GM23338 (cell line): ENCODE data around the gene SLAMF6. TPM values are rescaled to one million over a fixed set of nuclear protein-coding genes. Genes with fewer than 3 reads are reported as not detected.

Experiments used
- ATAC-seq: fragments of 200-7000 bp; cut with Tn5 transposase; 3 replicates; pipeline ENCODE4 v1.9.1; 2020
- DNase-seq: peaks from one replicate; pipeline ENCODE4 v3.0.0-alpha.2; 2015; ENCODE audit warnings: low spot score
- H2AFZ ChIP-seq: fragments of 200-600 bp; sonication (generic); 2 replicates; pipeline ENCODE4 v1.8.0; 2016; ENCODE audit warnings: antibody characterized with exemption, mild to moderate bottlenecking, moderate library complexity
- H3F3A ChIP-seq: fragments of 200-600 bp; sonication (generic); replicated peaks from 2 replicates; pipeline ENCODE4 v1.8.0; 2017; ENCODE audit warnings: antibody characterized with exemption, mixed run types, low read depth
- H3K27ac ChIP-seq: fragments of 200-600 bp; sonication (generic); 2 replicates; pipeline ENCODE4 v1.6.1; 2016; ENCODE audit warnings: low read depth
- H3K27me3 ChIP-seq: fragments of 200-600 bp; sonication (generic); 2 replicates; pipeline ENCODE4 v1.8.0; 2016; ENCODE audit warnings: mild to moderate bottlenecking, mixed run types, moderate library complexity; ENCODE audit not compliant: insufficient read depth
- H3K36me3 ChIP-seq: fragments of 200-600 bp; sonication (generic); 2 replicates; pipeline ENCODE4 v1.8.0; 2016; ENCODE audit warnings: mild to moderate bottlenecking; ENCODE audit not compliant: insufficient read depth
- H3K4me1 ChIP-seq: fragments of 200-600 bp; sonication (generic); 2 replicates; pipeline ENCODE4 v1.8.0; 2016; ENCODE audit warnings: mild to moderate bottlenecking, moderate library complexity; ENCODE audit not compliant: insufficient read depth
- H3K4me2 ChIP-seq: fragments of 200-600 bp; sonication (generic); 2 replicates; pipeline ENCODE4 v1.7.1; 2017; ENCODE audit warnings: mixed run types
- H3K4me3 ChIP-seq: fragments of 200-600 bp; sonication (generic); 2 replicates; pipeline ENCODE4 v1.6.1; 2016; ENCODE audit warnings: mixed run types
- H3K79me2 ChIP-seq: fragments of 200-600 bp; sonication (generic); replicated peaks from 2 replicates; pipeline ENCODE4 v1.8.0; 2017; ENCODE audit warnings: mild to moderate bottlenecking; ENCODE audit not compliant: insufficient read depth
- H3K9me2 ChIP-seq: fragments of 200-600 bp; sonication (generic); 2 replicates; pipeline ENCODE4 v1.8.0; 2017; ENCODE audit not compliant: insufficient read depth
- H4K20me1 ChIP-seq: fragments of 200-600 bp; sonication (generic); replicated peaks from 2 replicates; pipeline ENCODE4 v1.8.0; 2017; ENCODE audit warnings: mild to moderate bottlenecking; ENCODE audit not compliant: insufficient read depth
- H3K27ac Mint-ChIP-seq: 2 replicates; pipeline ENCODE4 v1.8.0; 2020; ENCODE audit warnings: inconsistent platforms, mild to moderate bottlenecking, moderate library complexity, mixed read lengths
- H3K27me3 Mint-ChIP-seq: 3 replicates; pipeline ENCODE4 v1.8.0; 2022; ENCODE audit warnings: low read depth, mild to moderate bottlenecking, moderate library complexity, mixed read lengths, inconsistent platforms; ENCODE audit not compliant: insufficient read depth, poor library complexity
- H3K36me3 Mint-ChIP-seq: 3 replicates; pipeline ENCODE4 v1.8.0; 2021; ENCODE audit warnings: low read depth, mild to moderate bottlenecking, inconsistent platforms, moderate library complexity, mixed read lengths
- H3K4me1 Mint-ChIP-seq: 3 replicates; pipeline ENCODE4 v1.8.0; 2020; ENCODE audit warnings: mild to moderate bottlenecking, inconsistent platforms, mixed read lengths
- H3K4me3 Mint-ChIP-seq: 3 replicates; pipeline ENCODE4 v1.8.0; 2021; ENCODE audit warnings: moderate library complexity, mild to moderate bottlenecking, inconsistent platforms, mixed read lengths
- H3K9me3 Mint-ChIP-seq: 3 replicates; pipeline ENCODE4 v1.8.0; 2020; ENCODE audit warnings: moderate library complexity, mild to moderate bottlenecking, inconsistent platforms, mixed read lengths
- CREB1 ChIP-seq: fragments of 250-450 bp; sonication (Bioruptor Pico); IDR thresholded peaks from 2 replicates; pipeline ENCODE4 v1.5.0; 2020; ENCODE audit warnings: low read depth, mild to moderate bottlenecking, moderate library complexity
- EZH2 ChIP-seq: fragments of 200-600 bp; sonication (generic); IDR thresholded peaks from one replicate; pipeline ENCODE4 v1.8.0; 2017; ENCODE audit warnings: antibody characterized with exemption, mild to moderate bottlenecking, low read depth; ENCODE audit not compliant: unreplicated experiment
- EZH2phosphoT487 ChIP-seq: fragments of 200-600 bp; sonication (generic); IDR thresholded peaks from one replicate; pipeline ENCODE4 v1.8.1; 2018; ENCODE audit warnings: antibody characterized with exemption; ENCODE audit not compliant: unreplicated experiment
- JUNB ChIP-seq: IDR thresholded peaks from one replicate; pipeline ENCODE4 v1.6.1; 2016; ENCODE audit warnings: antibody characterized with exemption; ENCODE audit not compliant: unreplicated experiment
- NANOG ChIP-seq: IDR thresholded peaks from 2 replicates; pipeline ENCODE4 v1.6.1; 2016; ENCODE audit warnings: antibody characterized with exemption, borderline replicate concordance
- POLR2AphosphoS5 ChIP-seq: IDR thresholded peaks from 2 replicates; pipeline ENCODE4 v1.6.1; 2016; ENCODE audit warnings: antibody characterized with exemption, low read depth
- STAT1 ChIP-seq: IDR thresholded peaks from one replicate; pipeline ENCODE4 v1.6.1; 2016; ENCODE audit warnings: antibody characterized with exemption; ENCODE audit not compliant: unreplicated experiment
- ZNF114 ChIP-seq: fragments of 250-450 bp; sonication (Bioruptor Pico); IDR thresholded peaks from 2 replicates; pipeline ENCODE4 v1.5.0; 2020; ENCODE audit warnings: mild to moderate bottlenecking, moderate library complexity
- ZNF331 ChIP-seq: fragments of 250-450 bp; sonication (Bioruptor Pico); IDR thresholded peaks from 2 replicates; pipeline ENCODE4 v1.5.0; 2020; ENCODE audit warnings: low read depth, mild to moderate bottlenecking, moderate library complexity
- polyA plus RNA-seq: library from polyadenylated mRNA; unstranded; fragments of >200 nt; fragmentation: Nextera tagmentation; extraction: Ambion mirVana; gene quantifications from 2 replicates; pipeline ENCODE4 v1.2.1, GENCODE V29; 2016
- total RNA-seq: library from RNA; depleted of rRNA; stranded (reverse); fragments of >200 nt; shearing (Covaris generic); gene quantifications from 2 replicates; pipeline ENCODE4 v1.2.3, GENCODE V29; 2014
- TF ChIP-seq, protein P1 (sequence below): fragments of 250-450 bp; sonication (Bioruptor Pico); IDR thresholded peaks from 2 replicates; pipeline ENCODE4 v1.5.0; 2020; ENCODE audit warnings: mild to moderate bottlenecking, moderate library complexity
- TF ChIP-seq, protein P2 (sequence below): IDR thresholded peaks from 2 replicates; pipeline ENCODE4 v1.6.1; 2016; ENCODE audit warnings: antibody characterized with exemption
- TF ChIP-seq, protein P3 (sequence below), 2 experiments: fragments of 200-600 bp in 1 of 2; sonication (generic) in 1 of 2; conservative IDR thresholded peaks; 2 replicates each; pipeline versions ENCODE4 v1.5.1 to v1.6.1; 2016 to 2017; ENCODE audit warnings: antibody characterized with exemption in 2 of 2, low read depth in 2 of 2, mild to moderate bottlenecking in 2 of 2, moderate library complexity in 1 of 2
- TF ChIP-seq, protein P4 (sequence below): IDR thresholded peaks from one replicate; pipeline ENCODE4 v1.6.1; 2018; ENCODE audit warnings: antibody characterized with exemption; ENCODE audit not compliant: unreplicated experiment

SLAMF6 gene
- total and polyA plus RNA-seq, 2 experiments from 2014 or later = not detected

DNA sequence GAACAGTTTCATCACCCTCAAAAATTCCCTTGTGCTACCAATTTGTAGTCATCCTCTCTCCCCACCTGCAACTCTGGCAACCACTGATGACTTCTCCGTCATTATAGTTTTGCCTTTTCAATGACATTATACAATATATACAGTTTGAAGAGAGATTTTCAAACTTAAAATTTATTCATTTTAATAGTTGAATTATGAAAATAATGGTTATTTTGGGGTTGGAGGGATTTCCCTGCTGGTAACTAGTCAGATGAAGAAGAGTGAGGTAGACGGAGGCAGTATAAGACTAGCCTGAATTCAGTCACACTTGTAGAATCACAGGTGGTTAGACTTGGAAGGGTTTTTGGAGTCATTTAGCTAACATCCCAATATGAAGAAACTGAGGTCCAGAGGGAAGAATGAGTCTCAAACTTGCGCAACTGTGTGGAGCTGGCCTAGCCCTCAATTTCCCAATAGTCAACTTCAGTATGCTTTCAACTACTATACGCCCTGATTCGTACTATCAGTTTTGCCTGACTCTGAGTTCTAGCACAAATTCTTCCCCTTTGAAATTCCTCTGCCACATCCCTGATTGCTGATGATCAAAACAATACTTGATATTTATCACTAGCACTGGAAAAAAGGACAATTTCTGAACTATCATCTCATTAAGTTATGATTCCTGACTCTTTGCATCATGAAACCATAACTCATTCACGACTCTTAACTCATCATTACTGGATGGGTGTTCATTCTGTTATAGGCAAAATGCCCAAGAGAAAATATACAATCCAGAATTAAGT lies 68.5 kb downstream of the SLAMF6 start:
- Mint-ChIP-seq H3K4me1 (no peaks in the 10 kb centered on the region; the same call in 2 of the 3 replicates), H3K27ac (no peak overlapping the region), H3K9me3 (no peaks in the 10 kb centered on the region), H3K27me3 (peaks cover 5% of the 10 kb centered on the region), H3K36me3 (no peaks in the 10 kb centered on the region), H3K4me3 (no peak overlapping the region)
- ATAC-seq (no peak), DNase-seq (no peak)
- H3K27me3 ChIP-seq = no peaks in the 10 kb centered on the region
- H3K36me3 ChIP-seq = no peaks in the 10 kb centered on the region
- no peak overlapping the region for H3K27ac ChIP-seq
- no peak overlapping the region for H3K4me3 ChIP-seq
- H3K4me2 ChIP-seq = no peak overlapping the region
- no peak overlapping the region for H2AFZ ChIP-seq
- no peaks in the 10 kb centered on the region for H3K9me2 ChIP-seq
- H3K79me2 ChIP-seq = no peaks in the 10 kb centered on the region
- no peaks in the 10 kb centered on the region for H3K4me1 ChIP-seq
- TF ChIP-seq ZNF114 (CRISPR knock-in tag) = no peak
- TF ChIP-seq, protein P1, sequence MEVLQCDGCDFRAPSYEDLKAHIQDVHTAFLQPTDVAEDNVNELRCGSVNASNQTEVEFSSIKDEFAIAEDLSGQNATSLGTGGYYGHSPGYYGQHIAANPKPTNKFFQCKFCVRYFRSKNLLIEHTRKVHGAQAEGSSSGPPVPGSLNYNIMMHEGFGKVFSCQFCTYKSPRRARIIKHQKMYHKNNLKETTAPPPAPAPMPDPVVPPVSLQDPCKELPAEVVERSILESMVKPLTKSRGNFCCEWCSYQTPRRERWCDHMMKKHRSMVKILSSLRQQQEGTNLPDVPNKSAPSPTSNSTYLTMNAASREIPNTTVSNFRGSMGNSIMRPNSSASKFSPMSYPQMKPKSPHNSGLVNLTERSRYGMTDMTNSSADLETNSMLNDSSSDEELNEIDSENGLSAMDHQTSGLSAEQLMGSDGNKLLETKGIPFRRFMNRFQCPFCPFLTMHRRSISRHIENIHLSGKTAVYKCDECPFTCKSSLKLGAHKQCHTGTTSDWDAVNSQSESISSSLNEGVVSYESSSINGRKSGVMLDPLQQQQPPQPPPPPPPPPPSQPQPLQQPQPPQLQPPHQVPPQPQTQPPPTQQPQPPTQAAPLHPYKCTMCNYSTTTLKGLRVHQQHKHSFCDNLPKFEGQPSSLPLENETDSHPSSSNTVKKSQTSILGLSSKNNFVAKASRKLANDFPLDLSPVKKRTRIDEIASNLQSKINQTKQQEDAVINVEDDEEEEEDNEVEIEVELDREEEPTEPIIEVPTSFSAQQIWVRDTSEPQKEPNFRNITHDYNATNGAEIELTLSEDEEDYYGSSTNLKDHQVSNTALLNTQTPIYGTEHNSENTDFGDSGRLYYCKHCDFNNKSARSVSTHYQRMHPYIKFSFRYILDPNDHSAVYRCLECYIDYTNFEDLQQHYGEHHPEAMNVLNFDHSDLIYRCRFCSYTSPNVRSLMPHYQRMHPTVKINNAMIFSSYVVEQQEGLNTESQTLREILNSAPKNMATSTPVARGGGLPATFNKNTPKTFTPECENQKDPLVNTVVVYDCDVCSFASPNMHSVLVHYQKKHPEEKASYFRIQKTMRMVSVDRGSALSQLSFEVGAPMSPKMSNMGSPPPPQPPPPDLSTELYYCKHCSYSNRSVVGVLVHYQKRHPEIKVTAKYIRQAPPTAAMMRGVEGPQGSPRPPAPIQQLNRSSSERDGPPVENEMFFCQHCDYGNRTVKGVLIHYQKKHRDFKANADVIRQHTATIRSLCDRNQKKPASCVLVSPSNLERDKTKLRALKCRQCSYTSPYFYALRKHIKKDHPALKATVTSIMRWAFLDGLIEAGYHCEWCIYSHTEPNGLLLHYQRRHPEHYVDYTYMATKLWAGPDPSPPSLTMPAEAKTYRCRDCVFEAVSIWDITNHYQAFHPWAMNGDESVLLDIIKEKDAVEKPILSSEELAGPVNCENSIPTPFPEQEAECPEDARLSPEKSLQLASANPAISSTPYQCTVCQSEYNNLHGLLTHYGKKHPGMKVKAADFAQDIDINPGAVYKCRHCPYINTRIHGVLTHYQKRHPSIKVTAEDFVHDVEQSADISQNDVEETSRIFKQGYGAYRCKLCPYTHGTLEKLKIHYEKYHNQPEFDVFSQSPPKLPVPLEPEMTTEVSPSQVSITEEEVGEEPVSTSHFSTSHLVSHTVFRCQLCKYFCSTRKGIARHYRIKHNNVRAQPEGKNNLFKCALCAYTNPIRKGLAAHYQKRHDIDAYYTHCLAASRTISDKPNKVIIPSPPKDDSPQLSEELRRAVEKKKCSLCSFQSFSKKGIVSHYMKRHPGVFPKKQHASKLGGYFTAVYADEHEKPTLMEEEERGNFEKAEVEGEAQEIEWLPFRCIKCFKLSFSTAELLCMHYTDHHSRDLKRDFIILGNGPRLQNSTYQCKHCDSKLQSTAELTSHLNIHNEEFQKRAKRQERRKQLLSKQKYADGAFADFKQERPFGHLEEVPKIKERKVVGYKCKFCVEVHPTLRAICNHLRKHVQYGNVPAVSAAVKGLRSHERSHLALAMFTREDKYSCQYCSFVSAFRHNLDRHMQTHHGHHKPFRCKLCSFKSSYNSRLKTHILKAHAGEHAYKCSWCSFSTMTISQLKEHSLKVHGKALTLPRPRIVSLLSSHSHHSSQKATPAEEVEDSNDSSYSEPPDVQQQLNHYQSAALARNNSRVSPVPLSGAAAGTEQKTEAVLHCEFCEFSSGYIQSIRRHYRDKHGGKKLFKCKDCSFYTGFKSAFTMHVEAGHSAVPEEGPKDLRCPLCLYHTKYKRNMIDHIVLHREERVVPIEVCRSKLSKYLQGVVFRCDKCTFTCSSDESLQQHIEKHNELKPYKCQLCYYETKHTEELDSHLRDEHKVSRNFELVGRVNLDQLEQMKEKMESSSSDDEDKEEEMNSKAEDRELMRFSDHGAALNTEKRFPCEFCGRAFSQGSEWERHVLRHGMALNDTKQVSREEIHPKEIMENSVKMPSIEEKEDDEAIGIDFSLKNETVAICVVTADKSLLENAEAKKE (CRISPR knock-in tag) = no peak
- no peak for TF ChIP-seq EZH2phosphoT487
- TF ChIP-seq JUNB = no peak
- TF ChIP-seq, protein P2, sequence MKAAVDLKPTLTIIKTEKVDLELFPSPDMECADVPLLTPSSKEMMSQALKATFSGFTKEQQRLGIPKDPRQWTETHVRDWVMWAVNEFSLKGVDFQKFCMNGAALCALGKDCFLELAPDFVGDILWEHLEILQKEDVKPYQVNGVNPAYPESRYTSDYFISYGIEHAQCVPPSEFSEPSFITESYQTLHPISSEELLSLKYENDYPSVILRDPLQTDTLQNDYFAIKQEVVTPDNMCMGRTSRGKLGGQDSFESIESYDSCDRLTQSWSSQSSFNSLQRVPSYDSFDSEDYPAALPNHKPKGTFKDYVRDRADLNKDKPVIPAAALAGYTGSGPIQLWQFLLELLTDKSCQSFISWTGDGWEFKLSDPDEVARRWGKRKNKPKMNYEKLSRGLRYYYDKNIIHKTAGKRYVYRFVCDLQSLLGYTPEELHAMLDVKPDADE = no peak
- no peak for TF ChIP-seq ZNF331 (CRISPR knock-in tag)
- TF ChIP-seq, protein P3, sequence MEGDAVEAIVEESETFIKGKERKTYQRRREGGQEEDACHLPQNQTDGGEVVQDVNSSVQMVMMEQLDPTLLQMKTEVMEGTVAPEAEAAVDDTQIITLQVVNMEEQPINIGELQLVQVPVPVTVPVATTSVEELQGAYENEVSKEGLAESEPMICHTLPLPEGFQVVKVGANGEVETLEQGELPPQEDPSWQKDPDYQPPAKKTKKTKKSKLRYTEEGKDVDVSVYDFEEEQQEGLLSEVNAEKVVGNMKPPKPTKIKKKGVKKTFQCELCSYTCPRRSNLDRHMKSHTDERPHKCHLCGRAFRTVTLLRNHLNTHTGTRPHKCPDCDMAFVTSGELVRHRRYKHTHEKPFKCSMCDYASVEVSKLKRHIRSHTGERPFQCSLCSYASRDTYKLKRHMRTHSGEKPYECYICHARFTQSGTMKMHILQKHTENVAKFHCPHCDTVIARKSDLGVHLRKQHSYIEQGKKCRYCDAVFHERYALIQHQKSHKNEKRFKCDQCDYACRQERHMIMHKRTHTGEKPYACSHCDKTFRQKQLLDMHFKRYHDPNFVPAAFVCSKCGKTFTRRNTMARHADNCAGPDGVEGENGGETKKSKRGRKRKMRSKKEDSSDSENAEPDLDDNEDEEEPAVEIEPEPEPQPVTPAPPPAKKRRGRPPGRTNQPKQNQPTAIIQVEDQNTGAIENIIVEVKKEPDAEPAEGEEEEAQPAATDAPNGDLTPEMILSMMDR (conservative IDR thresholded peaks at IDR 0.05; ENCODE audit: low read depth in 2 of 2) = no peak
- TF ChIP-seq, protein P4, sequence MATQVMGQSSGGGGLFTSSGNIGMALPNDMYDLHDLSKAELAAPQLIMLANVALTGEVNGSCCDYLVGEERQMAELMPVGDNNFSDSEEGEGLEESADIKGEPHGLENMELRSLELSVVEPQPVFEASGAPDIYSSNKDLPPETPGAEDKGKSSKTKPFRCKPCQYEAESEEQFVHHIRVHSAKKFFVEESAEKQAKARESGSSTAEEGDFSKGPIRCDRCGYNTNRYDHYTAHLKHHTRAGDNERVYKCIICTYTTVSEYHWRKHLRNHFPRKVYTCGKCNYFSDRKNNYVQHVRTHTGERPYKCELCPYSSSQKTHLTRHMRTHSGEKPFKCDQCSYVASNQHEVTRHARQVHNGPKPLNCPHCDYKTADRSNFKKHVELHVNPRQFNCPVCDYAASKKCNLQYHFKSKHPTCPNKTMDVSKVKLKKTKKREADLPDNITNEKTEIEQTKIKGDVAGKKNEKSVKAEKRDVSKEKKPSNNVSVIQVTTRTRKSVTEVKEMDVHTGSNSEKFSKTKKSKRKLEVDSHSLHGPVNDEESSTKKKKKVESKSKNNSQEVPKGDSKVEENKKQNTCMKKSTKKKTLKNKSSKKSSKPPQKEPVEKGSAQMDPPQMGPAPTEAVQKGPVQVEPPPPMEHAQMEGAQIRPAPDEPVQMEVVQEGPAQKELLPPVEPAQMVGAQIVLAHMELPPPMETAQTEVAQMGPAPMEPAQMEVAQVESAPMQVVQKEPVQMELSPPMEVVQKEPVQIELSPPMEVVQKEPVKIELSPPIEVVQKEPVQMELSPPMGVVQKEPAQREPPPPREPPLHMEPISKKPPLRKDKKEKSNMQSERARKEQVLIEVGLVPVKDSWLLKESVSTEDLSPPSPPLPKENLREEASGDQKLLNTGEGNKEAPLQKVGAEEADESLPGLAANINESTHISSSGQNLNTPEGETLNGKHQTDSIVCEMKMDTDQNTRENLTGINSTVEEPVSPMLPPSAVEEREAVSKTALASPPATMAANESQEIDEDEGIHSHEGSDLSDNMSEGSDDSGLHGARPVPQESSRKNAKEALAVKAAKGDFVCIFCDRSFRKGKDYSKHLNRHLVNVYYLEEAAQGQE = no peak
- no peak for TF ChIP-seq CREB1 (CRISPR knock-in tag)
- TF ChIP-seq NANOG = no peak
- TF ChIP-seq POLR2AphosphoS5 = no peak
- no peak for TF ChIP-seq EZH2
- no peak for TF ChIP-seq STAT1
- H4K20me1 ChIP-seq = no peaks in the 10 kb centered on the region
- H3F3A ChIP-seq = no peaks in the 10 kb centered on the region
